ENCODE measurements around the gene PPP2R3C. TPM values are rescaled to one million over a fixed set of nuclear protein-coding genes. Genes with fewer than 3 reads are reported as not detected.

The PPP2R3C gene
- total RNA-seq, 1 donor from 2014 or later = 47.1 TPM

DNA sequence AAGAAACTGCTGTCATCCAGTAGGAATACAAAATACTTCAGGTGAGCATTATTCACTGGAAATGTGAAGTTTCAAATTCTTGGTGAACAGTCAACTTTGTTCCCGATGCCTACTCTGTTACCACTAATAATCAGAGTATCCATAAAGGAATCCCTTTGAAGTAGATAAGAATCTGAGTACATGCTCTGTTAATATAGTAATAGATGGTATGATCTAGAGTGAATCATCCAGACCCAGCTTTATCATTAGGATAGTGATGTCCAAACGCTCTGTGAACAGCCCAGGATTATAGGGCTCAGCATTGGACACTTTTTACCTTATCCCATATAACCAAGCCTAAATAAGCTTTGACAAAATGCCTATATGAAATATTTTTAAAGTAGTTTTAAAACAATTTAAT, 33.3 kb downstream of the PPP2R3C start:
- Mint-ChIP-seq H3K9me3 (ENCODE audit: low read depth) (no peaks in the 10 kb centered on the region), H3K36me3 (ENCODE audit: insufficient read depth) (peaks cover 31% of the 10 kb centered on the region), H3K4me1 (ENCODE audit: low read depth) (no peaks in the 10 kb centered on the region), H3K27me3 (no peaks in the 10 kb centered on the region), H3K4me3 (ENCODE audit: low read depth) (no peak overlapping the region), H3K27ac (no peak overlapping the region)
- no peak for DNase-seq (ENCODE audit: low spot score, unreplicated experiment)
- TF ChIP-seq, protein P1, sequence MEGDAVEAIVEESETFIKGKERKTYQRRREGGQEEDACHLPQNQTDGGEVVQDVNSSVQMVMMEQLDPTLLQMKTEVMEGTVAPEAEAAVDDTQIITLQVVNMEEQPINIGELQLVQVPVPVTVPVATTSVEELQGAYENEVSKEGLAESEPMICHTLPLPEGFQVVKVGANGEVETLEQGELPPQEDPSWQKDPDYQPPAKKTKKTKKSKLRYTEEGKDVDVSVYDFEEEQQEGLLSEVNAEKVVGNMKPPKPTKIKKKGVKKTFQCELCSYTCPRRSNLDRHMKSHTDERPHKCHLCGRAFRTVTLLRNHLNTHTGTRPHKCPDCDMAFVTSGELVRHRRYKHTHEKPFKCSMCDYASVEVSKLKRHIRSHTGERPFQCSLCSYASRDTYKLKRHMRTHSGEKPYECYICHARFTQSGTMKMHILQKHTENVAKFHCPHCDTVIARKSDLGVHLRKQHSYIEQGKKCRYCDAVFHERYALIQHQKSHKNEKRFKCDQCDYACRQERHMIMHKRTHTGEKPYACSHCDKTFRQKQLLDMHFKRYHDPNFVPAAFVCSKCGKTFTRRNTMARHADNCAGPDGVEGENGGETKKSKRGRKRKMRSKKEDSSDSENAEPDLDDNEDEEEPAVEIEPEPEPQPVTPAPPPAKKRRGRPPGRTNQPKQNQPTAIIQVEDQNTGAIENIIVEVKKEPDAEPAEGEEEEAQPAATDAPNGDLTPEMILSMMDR (IDR thresholded peaks at IDR 0.05; ENCODE audit: unreplicated experiment) = no peak

DNA sequence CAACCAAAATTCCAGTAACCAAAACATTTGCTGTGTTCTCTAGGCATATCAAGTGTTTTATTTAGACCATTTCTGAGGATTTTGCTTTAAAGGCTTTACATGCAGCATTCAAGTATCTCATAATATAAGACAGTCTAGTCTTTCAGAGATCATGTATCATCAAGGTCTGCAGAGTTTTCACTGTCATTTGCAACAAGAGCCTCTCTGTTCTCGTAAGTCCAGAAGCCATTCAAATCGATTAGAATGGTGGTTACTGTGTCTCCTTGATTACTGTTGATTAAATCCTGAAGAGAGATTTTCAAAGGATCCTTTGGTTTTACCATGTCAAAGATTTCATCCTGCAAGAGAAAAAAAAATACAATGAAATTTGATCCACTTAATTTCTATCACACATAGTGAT, 36.3 kb downstream of the PPP2R3C start:
- no peak for DNase-seq (ENCODE audit: low spot score, unreplicated experiment)
- Mint-ChIP-seq H3K4me1 (ENCODE audit: low read depth) (no peaks in the 10 kb centered on the region), H3K27me3 (no peaks in the 10 kb centered on the region), H3K36me3 (ENCODE audit: insufficient read depth) (peaks cover 22% of the 10 kb centered on the region), H3K9me3 (ENCODE audit: low read depth) (no peaks in the 10 kb centered on the region), H3K27ac (no peak overlapping the region), H3K4me3 (ENCODE audit: low read depth) (no peak overlapping the region)
- TF ChIP-seq, protein P1 (IDR thresholded peaks at IDR 0.05; ENCODE audit: unreplicated experiment) = no peak

DNA sequence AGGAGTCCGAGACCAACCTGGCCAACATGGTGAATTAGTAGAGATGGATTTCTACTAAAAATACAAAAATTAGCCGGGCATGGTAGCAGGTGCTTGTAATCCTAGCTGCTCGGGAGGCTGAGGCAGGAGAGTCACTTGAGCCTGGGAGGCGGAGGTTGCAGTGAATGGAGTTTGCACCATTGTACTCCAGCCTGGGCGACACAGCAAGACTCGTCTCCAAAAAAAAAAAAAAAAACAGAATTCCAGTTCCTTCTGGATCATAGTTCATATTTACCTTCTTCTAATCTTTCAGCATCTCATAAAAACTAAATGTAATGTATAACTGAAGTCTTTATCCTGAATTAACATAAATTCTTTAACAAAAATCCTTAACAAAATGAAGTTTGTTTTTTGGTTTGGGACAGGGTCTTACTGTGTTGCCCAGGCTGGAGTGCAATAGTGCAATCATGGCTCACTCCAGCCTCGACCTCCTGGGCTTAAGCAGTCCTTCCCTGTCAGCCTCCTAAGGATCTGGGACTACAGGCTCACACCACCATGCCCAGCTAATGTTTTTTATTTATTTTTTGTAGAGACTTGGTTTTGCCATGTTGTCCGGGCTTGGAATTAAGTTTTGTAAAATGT, 38.1 kb downstream of the PPP2R3C start:
- no peaks in the 10 kb centered on the region for H3K9me3 Mint-ChIP-seq (ENCODE audit: low read depth)
- no peaks in the 10 kb centered on the region for H3K27me3 Mint-ChIP-seq
- H3K4me3 Mint-ChIP-seq (ENCODE audit: low read depth) = no peak overlapping the region
- H3K36me3 Mint-ChIP-seq (ENCODE audit: insufficient read depth) = peaks cover 22% of the 10 kb centered on the region
- no peak overlapping the region for H3K27ac Mint-ChIP-seq
- H3K4me1 Mint-ChIP-seq (ENCODE audit: low read depth) = no peaks in the 10 kb centered on the region
- DNase-seq (ENCODE audit: low spot score, unreplicated experiment) = no peak
- TF ChIP-seq, protein P1 (IDR thresholded peaks at IDR 0.05; ENCODE audit: unreplicated experiment) = no peak

DNA sequence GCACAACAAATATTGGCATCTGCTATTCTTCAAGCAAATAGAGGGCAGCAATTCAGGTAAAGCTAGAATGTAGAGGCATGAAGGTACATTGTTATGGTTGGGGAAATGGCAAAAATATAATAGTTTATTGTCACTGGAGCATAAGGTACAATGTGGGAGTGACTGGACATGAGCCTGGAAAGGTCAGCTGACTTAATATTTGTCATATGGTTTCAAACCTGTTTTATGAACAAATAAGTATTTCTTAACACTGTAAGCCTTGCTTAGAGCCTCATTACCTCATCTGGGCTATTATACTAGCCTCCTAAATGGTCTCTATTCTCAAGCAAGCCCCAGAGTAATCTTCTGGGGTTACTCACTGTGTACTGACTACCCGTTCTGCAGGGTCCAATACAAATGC, 42.0 kb downstream of the PPP2R3C start:
- DNase-seq (ENCODE audit: low spot score, unreplicated experiment) = no peak
- H3K9me3 Mint-ChIP-seq (ENCODE audit: low read depth) = no peaks in the 10 kb centered on the region
- no peak overlapping the region for H3K27ac Mint-ChIP-seq
- TF ChIP-seq, protein P1 (IDR thresholded peaks at IDR 0.05; ENCODE audit: unreplicated experiment) = no peak
- no peaks in the 10 kb centered on the region for H3K4me1 Mint-ChIP-seq (ENCODE audit: low read depth)
- peaks cover 20% of the 10 kb centered on the region for H3K36me3 Mint-ChIP-seq (ENCODE audit: insufficient read depth)
- H3K27me3 Mint-ChIP-seq = no peaks in the 10 kb centered on the region
- no peak overlapping the region for H3K4me3 Mint-ChIP-seq (ENCODE audit: low read depth)

DNA sequence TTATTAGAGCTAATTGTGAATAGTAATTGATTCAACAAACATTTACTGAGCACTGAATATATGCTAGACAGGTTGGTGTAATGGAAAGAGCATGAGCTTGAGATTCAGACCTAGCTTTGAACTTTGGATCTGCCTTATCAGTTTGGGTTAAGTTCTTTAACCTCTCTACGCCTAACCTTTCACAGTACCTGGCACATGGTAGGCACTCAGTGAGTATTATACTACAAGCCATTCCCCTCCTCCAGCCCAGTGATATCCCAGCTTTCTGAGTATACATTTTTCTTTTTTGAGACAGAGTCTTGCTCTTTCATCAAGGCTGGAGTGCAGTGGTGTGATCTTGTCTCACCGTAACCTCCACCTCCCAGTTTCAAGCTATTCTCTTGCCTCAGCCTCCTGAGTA, 43.7 kb downstream of the PPP2R3C start:
- TF ChIP-seq, protein P1 (IDR thresholded peaks at IDR 0.05; ENCODE audit: unreplicated experiment) = no peak
- Mint-ChIP-seq H3K27ac (no peak overlapping the region), H3K9me3 (ENCODE audit: low read depth) (no peaks in the 10 kb centered on the region), H3K27me3 (no peaks in the 10 kb centered on the region), H3K4me3 (ENCODE audit: low read depth) (no peak overlapping the region), H3K4me1 (ENCODE audit: low read depth) (no peaks in the 10 kb centered on the region), H3K36me3 (ENCODE audit: insufficient read depth) (peaks cover 17% of the 10 kb centered on the region)
- no peak for DNase-seq (ENCODE audit: low spot score, unreplicated experiment)
